GM21576 (cell line): ENCODE data around the gene AMACR.
"Not testable (repeated sequence)": the region's sequence is repeated elsewhere in the genome, so short reads cannot be mapped to it uniquely, and the experiment has no call there.

Experiments used
- ATAC-seq: cut with Tn5 transposase; IDR thresholded peaks from one replicate; pipeline ENCODE4 v1.9.1; 2021; ENCODE audit warnings: mild to moderate bottlenecking, moderate library complexity; ENCODE audit not compliant: unreplicated experiment

Gene AMACR

GRCh38 chr5:33973271-33973670, 34.6 kb downstream of the AMACR start:
- no peak for ATAC-seq

- peak; percentile 82 for ATAC-seq
Measured at GRCh38 chr5:33969572-33970452, 38.0 kb downstream of the AMACR start.

- ATAC-seq, result no peak
Measured at GRCh38 chr5:33968211-33969005, 39.4 kb downstream of the AMACR start.

- ATAC-seq, result no peak
Measured at GRCh38 chr5:33966805-33967204, 41.0 kb downstream of the AMACR start.

- ATAC-seq, result no peak
Measured at GRCh38 chr5:33964132-33964700, 43.6 kb downstream of the AMACR start.

- ATAC-seq, result no peak
Measured at GRCh38 chr5:33958176-33958575, 49.7 kb downstream of the AMACR start.

- ATAC-seq, result no peak
Measured at GRCh38 chr5:33957577-33958150, 50.2 kb downstream of the AMACR start.

- ATAC-seq, result not testable (repeated sequence)
Measured at GRCh38 chr5:33952175-33952574, 55.7 kb downstream of the AMACR start.

- no peak for ATAC-seq
Measured at GRCh38 chr5:33944543-33945132, 63.2 kb downstream of the AMACR start.

GRCh38 chr5:33941090-33941489, 66.8 kb downstream of the AMACR start:
- no peak for ATAC-seq

GRCh38 chr5:33939556-33940262, 68.1 kb downstream of the AMACR start:
- no peak for ATAC-seq

GRCh38 chr5:33938881-33939280, 69.0 kb downstream of the AMACR start:
- ATAC-seq, result no peak

- no peak for ATAC-seq
Measured at GRCh38 chr5:33938507-33938796, 69.4 kb downstream of the AMACR start.

- ATAC-seq, result no peak
Measured at GRCh38 chr5:33937707-33938506, 69.9 kb downstream of the AMACR start.

GRCh38 chr5:33937017-33937706, 70.7 kb downstream of the AMACR start:
- ATAC-seq, result no peak

- ATAC-seq, result no peak
Measured at GRCh38 chr5:33936381-33937016, 71.4 kb downstream of the AMACR start, which contains the start of gene RXFP3. TSS of gene RXFP3 (plus strand) at chr5:33936386. CDS start at chr5:33936741, 355 bp downstream.
